GM19240 (cell line): ENCODE results near the gene SHKBP1.
A peak's percentile ranks its signal among the peaks of the same experiment; 100 is the strongest.
"Not testable (repeated sequence)": the region's sequence is repeated elsewhere in the genome, so short reads cannot be mapped to it uniquely, and the experiment has no call there.

Source experiments
- DNase-seq: peaks from one replicate; pipeline ENCODE4 v3.0.0; 2011; ENCODE audit warnings: low spot score; ENCODE audit not compliant: insufficient read length

The SHKBP1 gene

DNA sequence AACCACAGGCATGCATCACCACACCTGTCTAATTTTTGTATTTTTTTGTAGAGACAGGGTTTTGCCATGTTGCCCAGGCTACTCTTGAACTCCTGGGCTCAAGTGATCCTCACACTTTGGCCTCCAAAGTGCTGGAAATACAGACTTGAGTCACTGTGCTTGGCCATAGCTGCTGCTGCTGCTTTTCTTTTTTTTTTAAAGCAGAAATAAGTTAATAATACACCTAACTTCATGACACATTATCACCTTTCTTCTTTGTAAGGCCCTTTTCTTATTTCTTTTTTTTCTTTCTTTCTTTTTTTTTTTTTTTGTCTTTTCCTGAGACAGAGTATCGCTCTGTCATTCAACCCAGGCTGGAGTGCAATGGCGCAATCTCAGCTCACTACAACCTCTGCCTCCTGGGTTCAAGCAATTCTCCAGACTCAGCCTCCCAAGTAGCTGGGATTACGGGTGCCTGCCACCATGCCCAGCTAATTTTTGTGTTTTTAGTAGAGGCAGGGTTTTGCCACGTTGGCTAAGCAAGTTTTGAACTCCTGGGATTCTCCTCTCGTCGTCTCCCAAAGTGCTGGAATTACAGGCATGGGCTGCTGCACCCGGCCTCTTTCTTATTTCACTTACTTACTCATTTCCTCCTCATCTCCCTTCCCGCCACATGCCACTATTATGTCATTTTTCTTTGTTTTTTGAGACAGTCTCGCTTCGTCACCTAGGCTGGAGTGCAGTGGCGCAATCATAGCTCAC lies 8.7 kb downstream of the SHKBP1 start:
- no peak for DNase-seq

DNA sequence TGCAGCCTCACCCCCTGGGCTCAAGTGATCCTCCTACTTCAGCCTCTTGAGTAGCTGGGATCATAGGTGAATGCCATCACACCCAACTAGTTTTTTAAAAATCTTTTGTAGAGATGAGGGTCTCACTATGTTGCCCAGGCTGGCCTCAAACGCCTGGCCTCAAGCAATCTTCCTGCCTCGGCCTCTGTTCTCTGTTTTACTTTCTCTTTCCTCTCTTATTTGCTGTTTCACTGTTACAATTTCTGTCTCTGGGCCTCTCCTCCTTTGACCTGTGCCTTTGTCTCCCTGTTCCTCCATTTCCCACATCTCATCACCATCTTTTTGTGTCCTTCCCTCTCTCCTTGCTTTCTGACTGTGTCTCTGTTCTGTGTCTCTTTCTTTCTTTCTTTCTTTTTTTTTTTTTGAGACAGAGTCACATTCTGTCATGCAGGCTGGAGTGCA lies 9.3 kb downstream of the SHKBP1 start:
- no peak for DNase-seq

DNA sequence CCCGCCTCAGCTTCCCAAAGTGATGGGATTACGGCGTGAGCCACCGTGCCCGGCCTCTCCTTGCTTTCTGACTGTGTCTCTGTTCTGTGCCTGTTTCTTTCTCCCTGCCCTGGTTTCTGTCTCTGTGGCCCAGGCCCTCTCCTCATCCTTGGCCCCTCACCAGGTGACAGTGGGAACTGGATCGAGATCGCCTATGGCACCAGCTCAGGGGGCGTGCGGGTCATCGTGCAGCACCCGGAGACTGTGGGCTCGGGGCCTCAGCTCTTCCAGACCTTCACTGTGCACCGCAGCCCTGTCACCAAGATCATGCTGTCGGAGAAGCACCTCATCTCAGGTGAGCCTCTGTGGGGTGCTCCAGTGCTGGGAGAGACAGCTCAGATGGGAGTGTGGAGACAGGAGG lies 9.9 kb downstream of the SHKBP1 start:
- DNase-seq, result no peak

DNA sequence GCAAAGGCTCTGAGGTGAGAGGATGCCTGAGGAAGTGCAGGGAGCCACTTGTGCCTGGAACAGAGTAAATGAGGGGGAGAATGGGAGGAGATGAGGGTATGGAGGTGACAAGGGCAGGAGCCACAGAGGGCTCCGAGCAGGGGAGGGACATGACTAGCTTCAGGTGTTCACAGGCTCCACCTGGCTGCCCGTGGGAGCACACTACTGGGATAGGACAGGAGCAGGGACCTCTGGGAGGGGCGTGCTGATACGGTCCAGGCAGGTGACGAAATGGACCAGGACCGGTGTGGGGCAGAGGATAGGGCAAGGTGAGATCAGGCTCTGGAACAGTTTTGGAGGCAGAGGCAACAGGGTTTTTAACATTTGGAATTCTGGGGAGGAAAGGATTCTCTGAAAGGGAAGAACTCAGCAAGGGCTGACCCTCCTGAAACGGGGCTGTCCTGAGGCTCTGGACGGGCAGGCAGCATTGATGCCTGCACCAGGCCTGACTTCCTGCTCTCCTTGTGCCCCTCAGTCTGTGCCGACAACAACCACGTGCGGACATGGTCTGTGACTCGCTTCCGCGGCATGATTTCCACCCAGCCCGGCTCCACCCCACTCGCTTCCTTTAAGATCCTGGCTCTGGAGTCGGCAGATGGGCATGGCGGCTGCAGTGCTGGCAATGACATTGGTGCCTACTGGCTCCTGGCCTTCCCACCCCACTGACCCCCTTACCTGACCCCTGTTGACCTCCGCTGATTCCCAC lies 11.6 kb downstream of the SHKBP1 start:
- DNase-seq, result no peak

DNA sequence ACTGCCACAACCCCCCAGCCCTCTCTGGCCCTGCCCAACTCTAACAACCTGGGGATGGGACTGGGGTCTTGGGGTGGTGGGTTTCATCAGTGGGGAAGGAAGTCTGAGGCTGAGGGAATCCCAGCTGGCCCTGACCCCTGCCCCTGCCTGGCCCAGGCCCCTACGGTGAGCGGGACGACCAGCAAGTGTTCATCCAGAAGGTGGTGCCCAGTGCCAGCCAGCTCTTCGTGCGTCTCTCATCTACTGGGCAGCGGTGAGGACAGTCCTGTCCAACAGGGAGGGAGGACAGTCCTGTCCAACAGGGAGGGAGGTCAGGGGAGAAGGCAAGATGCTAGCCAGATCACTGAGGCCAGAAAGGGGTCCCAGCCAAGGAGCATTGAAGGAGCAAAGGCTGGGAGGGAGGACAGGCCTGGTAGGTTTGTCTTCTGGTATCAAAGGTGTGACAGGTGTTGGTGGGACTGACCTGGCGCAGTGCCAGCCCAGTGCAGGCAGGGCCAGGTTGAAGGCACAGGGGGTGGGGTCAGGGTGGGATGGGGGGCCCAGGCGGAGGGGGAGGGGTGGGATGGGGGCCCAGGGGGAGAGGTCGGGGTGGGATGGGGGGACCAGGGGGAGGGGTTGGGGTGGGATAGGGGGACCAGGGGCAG lies 12.4 kb downstream of the SHKBP1 start:
- DNase-seq, result no peak

DNA sequence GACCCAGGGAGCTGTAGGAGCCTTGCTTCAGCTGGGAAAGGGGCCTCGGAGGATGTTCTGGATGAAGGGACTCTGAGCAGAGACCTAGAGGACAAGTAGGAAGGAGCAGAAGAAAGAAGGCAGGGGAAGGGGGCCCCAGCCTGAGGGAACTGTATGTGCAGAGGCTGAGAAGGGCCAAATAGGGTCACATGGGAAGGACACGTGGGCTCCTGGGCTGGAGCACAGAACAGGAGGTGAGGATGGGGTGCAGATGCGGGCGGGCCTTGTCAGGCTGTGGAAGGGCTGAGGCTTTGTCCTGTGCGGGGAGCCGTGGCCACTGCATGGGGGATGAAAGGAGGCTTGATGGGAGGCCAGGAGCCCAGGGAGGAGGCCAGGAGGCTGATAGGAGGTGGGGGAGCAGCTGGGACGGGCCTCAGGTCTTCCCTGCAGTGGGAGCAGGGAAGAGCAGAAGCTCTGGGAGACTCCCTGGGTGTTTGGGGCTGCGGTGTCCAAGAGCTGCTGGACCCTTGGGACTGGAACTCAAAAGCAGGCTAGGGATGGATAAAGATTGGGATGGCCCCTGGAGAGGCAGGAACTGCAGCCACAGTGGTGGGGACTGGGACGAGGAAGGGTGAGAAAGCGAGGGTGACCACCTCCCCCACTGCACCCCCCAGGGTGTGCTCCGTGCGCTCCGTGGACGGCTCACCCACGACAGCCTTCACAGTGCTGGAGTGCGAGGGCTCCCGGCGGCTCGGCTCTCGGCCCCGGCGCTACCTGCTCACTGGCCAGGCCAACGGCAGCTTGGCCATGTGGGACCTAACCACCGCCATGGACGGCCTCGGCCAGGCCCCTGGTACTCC lies 13.1 kb downstream of the SHKBP1 start:
- no peak for DNase-seq

DNA sequence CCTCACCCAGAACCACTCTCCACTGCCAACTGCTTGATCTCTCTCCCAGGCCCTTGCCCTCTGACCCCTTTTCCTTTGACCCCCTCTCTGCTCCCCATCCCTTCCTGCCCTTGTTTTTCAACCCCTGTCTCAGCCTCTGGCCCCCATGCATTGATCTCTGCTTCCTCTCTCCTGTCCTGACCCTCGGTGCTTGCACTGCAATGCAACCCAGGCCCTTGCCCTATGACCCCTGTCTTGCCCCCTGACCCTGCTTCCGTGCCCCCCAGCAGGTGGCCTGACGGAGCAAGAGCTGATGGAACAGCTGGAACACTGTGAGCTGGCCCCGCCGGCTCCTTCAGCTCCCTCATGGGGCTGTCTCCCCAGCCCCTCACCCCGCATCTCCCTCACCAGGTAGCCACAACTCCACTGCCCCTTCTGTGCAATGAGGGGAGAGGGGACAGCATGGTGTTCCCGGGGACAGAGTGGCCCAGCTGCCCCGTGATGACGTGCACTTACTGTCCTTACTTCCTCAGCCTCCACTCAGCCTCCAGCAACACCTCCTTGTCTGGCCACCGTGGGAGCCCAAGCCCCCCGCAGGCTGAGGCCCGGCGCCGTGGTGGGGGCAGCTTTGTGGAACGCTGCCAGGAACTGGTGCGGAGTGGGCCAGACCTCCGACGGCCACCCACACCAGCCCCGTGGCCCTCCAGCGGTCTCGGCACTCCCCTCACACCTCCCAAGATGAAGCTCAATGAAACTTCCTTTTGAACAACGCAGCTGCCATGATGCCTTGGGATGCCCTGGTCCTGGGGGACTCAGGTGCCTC lies 14.0 kb downstream of the SHKBP1 start:
- no peak for DNase-seq

DNA sequence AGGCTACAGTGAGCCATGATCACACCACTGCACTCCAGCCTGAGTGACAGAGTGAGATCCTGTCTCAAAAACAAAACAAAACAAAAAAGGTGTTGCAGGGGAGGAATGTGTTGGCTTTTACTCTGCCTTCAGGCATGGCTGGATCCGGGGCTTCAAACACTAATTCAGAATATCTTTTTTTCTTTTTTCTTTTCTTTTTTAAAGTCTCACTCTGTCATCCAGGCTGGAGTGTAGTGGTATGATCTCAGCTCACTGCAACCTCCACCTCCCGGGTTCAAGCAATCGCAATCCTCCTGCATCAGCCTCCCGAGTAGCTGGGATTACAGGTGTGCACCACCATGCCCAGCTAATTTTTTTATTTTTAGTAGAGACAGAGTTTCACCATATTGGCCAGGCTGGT lies 15.1 kb downstream of the SHKBP1 start:
- DNase-seq, result not testable (repeated sequence)

DNA sequence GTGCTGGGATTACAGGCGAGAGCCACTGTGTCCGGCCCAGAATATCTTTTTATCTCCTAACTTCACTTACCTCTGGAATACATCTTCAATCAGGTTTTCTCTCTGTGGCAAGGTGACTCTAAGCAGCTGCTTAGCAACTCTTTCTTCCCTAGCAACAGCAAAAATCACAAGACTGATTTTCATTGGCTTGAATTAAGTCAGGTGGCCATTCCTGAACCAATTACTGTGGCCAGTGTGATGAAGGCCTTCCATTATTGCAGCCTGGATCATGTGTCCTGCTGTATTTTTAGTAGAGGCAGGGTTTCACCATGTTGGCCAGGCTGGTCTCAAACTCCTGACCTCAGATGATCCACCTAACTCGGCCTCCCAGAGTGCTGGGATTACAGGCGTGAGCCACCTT lies 15.5 kb downstream of the SHKBP1 start:
- peak; percentile 68 for DNase-seq

DNA sequence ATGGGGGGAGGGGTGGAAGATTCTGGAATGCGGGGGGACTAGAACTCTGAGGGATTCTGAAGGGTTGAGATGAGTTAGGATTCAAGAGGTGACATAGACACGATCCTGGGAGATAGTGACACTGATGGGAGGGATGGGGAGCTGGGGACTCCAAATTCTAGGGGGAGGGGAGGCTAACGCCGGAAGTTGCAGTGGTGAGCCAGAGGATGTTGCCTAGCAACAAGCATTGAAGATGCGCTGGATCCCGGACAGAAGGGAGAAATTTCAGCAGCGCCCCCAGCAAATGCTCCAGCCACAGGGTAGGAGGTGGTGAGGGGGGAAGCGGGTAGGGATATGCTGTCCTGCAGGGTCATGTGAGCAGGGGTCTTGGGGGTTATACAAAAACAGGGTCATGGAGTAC lies 17.6 kb downstream of the SHKBP1 start:
- DNase-seq, result no peak

DNA sequence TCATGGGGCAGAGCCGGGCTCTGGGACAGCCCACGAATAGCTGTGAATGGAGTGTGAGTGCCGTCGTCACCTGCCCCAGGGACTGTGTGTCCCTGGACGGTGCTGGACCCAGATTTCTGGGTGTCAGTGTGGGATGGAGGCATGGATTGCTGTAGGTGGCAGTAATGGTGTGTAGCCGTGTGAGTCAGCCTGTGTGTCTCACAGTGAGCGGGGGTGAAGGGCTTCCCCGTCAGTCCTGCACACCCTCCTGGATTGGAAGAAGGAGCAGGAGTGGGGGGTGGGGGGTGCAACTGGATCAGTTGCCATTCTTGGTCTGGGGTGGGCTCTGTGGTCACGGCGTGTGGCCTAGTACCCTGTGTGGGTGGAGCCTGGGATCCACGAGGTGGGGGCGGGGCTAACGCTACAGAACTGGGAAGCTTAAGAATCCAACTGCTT lies 18.0 kb downstream of the SHKBP1 start:
- DNase-seq, result no peak

DNA sequence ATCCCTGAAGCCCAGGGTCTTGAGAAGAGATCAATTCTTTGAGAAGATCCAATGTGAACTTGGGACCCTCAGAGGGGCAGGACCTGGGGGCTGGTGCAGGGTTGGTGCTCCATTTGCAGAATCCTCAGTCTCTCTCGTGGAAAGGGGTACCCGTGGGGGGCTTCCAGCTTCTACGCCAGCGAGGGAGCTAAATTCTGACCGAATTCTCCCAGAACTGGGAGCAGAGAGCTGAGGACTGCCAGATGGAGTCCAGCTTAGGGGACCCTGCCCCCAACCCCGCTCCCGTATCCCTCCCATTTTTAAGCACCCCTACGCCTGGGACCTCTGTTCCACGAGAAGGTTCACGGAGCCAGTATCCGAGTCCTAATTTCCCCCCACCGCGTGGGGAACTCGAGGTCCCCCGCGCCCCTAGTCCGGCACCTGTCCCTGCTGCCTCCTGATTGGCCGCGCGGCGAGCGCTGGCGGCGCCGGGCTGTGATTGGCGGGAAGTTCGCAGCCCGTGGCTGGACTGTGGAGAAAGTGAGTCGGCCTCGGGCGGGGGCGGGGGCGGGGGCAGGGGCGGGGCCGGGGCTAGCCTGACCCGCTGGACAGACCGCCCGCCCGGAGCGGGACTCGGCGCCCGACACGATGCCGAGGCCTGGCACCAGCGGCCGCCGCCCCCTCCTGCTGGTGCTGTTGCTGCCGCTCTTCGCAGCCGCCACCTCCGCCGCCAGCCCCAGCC lies 20.1 kb downstream of the SHKBP1 start:
- DNase-seq, result no peak

DNA sequence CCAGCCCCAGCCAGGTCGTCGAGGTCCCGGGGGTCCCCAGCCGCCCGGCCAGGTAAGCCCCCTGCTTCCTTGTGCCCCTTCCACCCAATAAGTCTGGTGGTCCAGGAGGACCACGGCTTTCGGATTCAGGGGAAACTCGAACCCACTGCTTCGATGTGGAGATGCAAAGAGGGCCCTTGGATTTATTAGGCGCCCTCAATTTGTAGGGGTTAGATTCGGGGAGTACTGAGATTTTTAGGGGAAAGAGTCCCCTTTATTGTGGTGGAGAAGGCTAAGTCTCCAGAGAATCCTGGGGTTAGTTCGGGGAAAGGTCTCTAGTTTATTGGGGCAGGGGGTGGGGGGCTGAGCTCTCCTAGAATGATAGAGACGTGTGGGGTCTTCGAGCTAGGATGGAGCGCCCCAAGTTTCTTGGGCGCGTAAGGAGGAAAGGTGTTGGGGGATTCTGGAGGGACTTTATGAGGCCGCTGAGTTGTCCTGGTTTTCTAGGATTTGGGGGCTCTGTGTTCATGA lies 20.7 kb downstream of the SHKBP1 start:
- no peak for DNase-seq

DNA sequence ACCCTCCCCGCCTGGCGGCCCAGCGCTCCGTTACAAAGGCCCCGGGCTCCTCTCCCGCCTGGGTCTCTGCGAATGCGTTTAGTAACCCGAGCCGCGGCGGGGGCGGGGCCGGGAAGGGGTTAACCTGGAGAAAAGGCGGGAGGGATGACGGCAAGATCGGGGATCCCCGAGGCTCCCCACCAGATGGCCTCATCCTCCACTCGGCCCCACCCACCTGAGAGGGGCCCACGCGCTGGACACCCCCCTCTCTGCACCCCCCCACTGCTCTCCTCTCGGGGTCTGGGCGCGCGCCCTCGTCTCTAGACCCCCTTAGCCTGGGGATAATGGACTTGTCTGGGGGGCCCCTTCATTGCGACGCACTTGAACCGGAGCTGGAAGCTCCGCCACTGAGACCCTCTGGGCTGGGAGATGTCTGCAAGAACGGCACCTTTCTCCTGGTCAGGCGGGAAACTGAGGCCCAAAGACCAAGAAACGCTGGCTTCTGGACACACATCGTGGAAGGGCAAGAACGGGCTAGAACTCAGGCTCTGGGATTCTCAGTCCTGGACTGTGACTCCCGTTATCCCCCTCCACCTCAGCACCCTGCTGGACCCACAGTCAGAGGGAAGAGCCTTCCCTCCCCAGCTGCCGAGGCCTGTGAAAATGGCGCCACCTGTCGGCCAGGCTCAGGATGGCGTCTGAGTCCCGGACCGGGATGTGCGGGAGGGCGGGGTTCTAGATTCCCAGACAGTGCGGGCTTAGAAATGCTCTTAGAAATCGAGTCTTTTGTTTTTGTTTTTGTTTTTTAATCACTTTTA lies 21.6 kb downstream of the SHKBP1 start:
- DNase-seq, result peak; percentile 77

DNA sequence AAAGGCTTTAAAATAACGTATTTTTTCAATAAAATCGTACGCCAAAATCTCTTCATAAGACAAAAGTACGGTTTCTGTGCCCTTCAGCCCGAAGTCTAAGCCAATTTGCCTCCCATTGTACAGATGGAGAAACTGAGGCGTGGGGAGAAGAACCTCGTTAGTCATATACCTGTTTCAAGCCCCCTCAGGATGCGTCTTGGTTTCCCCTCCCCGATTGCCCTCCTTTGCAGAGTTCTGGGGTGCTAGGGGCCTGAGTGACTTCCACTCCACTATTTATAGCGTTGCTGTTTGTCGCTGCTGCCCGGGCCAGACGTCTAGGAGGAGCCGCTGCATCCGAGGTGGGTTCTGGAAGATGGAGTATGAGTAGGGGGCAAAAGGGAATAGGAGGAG lies 22.2 kb downstream of the SHKBP1 start:
- no peak for DNase-seq

DNA sequence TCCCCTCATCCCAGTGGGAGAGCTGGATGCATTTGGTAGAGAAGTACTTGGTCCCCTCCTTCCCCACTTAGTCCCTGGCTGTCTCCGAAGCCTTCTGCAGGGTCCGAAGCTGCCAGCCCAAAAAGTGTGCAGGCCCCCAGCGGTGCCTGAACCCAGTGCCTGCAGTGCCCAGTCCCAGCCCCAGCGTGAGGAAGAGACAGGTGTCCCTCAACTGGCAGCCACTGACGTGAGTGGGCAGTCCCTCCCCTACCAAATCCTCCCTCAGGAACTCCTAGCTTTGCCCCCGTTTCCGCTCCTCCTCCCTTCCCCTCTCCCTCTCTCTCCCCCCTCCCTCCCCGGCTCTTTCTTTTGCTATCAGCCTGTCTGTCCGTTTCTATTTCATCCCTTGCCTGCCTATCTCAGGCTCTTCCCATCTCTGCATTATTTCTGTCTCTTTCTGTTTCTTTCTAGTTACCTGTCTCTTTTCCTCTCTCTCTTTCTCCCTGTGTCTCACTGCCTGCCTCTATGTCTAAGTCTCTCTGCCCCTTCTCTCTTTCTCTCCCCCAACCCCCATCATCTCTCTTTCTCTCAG lies 22.7 kb downstream of the SHKBP1 start:
- DNase-seq, result no peak

DNA sequence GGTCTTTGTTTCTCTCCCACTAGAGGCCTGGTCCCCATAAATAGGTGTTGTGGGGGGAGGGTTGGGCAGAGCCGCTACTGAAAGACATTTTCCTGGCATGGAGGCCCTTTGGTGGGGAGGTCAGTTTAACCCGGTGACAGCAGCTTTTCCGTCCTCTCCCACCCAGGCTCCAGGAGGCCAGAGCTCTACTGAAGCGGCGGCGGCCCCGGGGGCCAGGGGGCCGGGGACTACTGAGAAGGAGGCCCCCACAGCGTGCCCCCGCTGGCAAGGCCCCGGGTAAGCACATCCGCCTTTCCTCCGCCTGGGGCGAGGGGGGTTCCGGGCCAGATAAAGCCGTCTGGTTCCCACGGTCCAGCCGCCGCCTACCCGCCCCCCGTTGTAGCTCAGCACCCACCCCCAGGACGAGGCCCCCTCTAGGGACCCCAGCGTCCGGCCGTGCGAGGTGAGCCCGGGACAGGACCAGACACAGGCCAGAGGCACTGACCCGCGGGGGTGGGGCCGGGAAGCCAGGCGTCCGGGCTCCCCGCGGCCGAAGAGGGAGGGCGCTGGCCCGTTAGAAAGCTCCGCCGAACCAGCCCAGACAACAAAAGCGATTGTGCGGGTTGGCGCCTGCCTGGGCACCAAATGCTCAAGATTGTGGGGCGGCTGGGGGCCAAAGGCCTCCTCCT lies 23.4 kb downstream of the SHKBP1 start:
- DNase-seq, result no peak

DNA sequence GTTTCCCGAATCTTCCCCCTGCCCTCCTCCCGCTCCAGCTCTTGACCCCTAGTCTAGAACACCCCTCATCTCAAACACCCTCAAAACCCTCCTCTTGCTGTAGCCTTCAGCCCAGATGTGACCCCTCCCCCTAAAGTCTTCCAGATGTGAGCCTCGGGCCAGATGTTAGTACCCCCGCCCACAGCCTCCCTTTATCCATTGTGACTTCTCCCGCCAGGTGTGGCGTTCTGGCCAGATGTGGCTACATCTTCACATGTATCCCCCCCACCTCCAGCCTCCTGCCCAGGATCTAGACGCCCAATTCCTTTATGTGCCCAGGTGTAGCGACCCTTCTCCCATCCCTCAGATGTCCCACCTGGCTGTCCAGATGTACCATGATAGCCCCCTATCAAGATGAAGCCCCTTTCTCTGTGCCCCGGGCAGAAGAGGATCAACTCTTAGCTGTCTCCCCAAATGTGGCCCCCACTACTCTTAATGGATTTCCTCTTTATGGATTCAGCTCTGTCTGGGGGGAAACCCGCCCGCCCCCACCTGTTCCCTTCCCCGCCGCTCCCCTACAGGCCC lies 24.0 kb downstream of the SHKBP1 start:
- no peak for DNase-seq
